GM23338 (cell line): Measurements from ENCODE around the gene TRAF3. TPM values are rescaled to one million over a fixed set of nuclear protein-coding genes. Genes with fewer than 3 reads are reported as not detected.

Experiments
- ATAC-seq: fragments of 200-7000 bp; cut with Tn5 transposase; 3 replicates; pipeline ENCODE4 v1.9.1; 2020
- DNase-seq: peaks from one replicate; pipeline ENCODE4 v3.0.0-alpha.2; 2015; ENCODE audit warnings: low spot score
- H2AFZ ChIP-seq: fragments of 200-600 bp; sonication (generic); 2 replicates; pipeline ENCODE4 v1.8.0; 2016; ENCODE audit warnings: antibody characterized with exemption, mild to moderate bottlenecking, moderate library complexity
- H3F3A ChIP-seq: fragments of 200-600 bp; sonication (generic); replicated peaks from 2 replicates; pipeline ENCODE4 v1.8.0; 2017; ENCODE audit warnings: antibody characterized with exemption, mixed run types, low read depth
- H3K27ac ChIP-seq: fragments of 200-600 bp; sonication (generic); 2 replicates; pipeline ENCODE4 v1.6.1; 2016; ENCODE audit warnings: low read depth
- H3K27me3 ChIP-seq: fragments of 200-600 bp; sonication (generic); 2 replicates; pipeline ENCODE4 v1.8.0; 2016; ENCODE audit warnings: mild to moderate bottlenecking, mixed run types, moderate library complexity; ENCODE audit not compliant: insufficient read depth
- H3K36me3 ChIP-seq: fragments of 200-600 bp; sonication (generic); 2 replicates; pipeline ENCODE4 v1.8.0; 2016; ENCODE audit warnings: mild to moderate bottlenecking; ENCODE audit not compliant: insufficient read depth
- H3K4me1 ChIP-seq: fragments of 200-600 bp; sonication (generic); 2 replicates; pipeline ENCODE4 v1.8.0; 2016; ENCODE audit warnings: mild to moderate bottlenecking, moderate library complexity; ENCODE audit not compliant: insufficient read depth
- H3K4me2 ChIP-seq: fragments of 200-600 bp; sonication (generic); 2 replicates; pipeline ENCODE4 v1.7.1; 2017; ENCODE audit warnings: mixed run types
- H3K4me3 ChIP-seq: fragments of 200-600 bp; sonication (generic); 2 replicates; pipeline ENCODE4 v1.6.1; 2016; ENCODE audit warnings: mixed run types
- H3K79me2 ChIP-seq: fragments of 200-600 bp; sonication (generic); replicated peaks from 2 replicates; pipeline ENCODE4 v1.8.0; 2017; ENCODE audit warnings: mild to moderate bottlenecking; ENCODE audit not compliant: insufficient read depth
- H3K9me2 ChIP-seq: fragments of 200-600 bp; sonication (generic); 2 replicates; pipeline ENCODE4 v1.8.0; 2017; ENCODE audit not compliant: insufficient read depth
- H4K20me1 ChIP-seq: fragments of 200-600 bp; sonication (generic); replicated peaks from 2 replicates; pipeline ENCODE4 v1.8.0; 2017; ENCODE audit warnings: mild to moderate bottlenecking; ENCODE audit not compliant: insufficient read depth
- H3K27ac Mint-ChIP-seq: 2 replicates; pipeline ENCODE4 v1.8.0; 2020; ENCODE audit warnings: inconsistent platforms, mild to moderate bottlenecking, moderate library complexity, mixed read lengths
- H3K27me3 Mint-ChIP-seq: 3 replicates; pipeline ENCODE4 v1.8.0; 2022; ENCODE audit warnings: low read depth, mild to moderate bottlenecking, moderate library complexity, mixed read lengths, inconsistent platforms; ENCODE audit not compliant: insufficient read depth, poor library complexity
- H3K36me3 Mint-ChIP-seq: 3 replicates; pipeline ENCODE4 v1.8.0; 2021; ENCODE audit warnings: low read depth, mild to moderate bottlenecking, inconsistent platforms, moderate library complexity, mixed read lengths
- H3K4me1 Mint-ChIP-seq: 3 replicates; pipeline ENCODE4 v1.8.0; 2020; ENCODE audit warnings: mild to moderate bottlenecking, inconsistent platforms, mixed read lengths
- H3K4me3 Mint-ChIP-seq: 3 replicates; pipeline ENCODE4 v1.8.0; 2021; ENCODE audit warnings: moderate library complexity, mild to moderate bottlenecking, inconsistent platforms, mixed read lengths
- H3K9me3 Mint-ChIP-seq: 3 replicates; pipeline ENCODE4 v1.8.0; 2020; ENCODE audit warnings: moderate library complexity, mild to moderate bottlenecking, inconsistent platforms, mixed read lengths
- EZH2 ChIP-seq: fragments of 200-600 bp; sonication (generic); IDR thresholded peaks from one replicate; pipeline ENCODE4 v1.8.0; 2017; ENCODE audit warnings: antibody characterized with exemption, mild to moderate bottlenecking, low read depth; ENCODE audit not compliant: unreplicated experiment
- JUNB ChIP-seq: IDR thresholded peaks from one replicate; pipeline ENCODE4 v1.6.1; 2016; ENCODE audit warnings: antibody characterized with exemption; ENCODE audit not compliant: unreplicated experiment
- NANOG ChIP-seq: IDR thresholded peaks from 2 replicates; pipeline ENCODE4 v1.6.1; 2016; ENCODE audit warnings: antibody characterized with exemption, borderline replicate concordance
- STAT1 ChIP-seq: IDR thresholded peaks from one replicate; pipeline ENCODE4 v1.6.1; 2016; ENCODE audit warnings: antibody characterized with exemption; ENCODE audit not compliant: unreplicated experiment
- ZNF331 ChIP-seq: fragments of 250-450 bp; sonication (Bioruptor Pico); IDR thresholded peaks from 2 replicates; pipeline ENCODE4 v1.5.0; 2020; ENCODE audit warnings: low read depth, mild to moderate bottlenecking, moderate library complexity
- ZNF462 ChIP-seq: fragments of 250-450 bp; sonication (Bioruptor Pico); IDR thresholded peaks from 2 replicates; pipeline ENCODE4 v1.5.0; 2020; ENCODE audit warnings: mild to moderate bottlenecking, moderate library complexity
- polyA plus RNA-seq: library from polyadenylated mRNA; unstranded; fragments of >200 nt; fragmentation: Nextera tagmentation; extraction: Ambion mirVana; gene quantifications from 2 replicates; pipeline ENCODE4 v1.2.1, GENCODE V29; 2016
- total RNA-seq: library from RNA; depleted of rRNA; stranded (reverse); fragments of >200 nt; shearing (Covaris generic); gene quantifications from 2 replicates; pipeline ENCODE4 v1.2.3, GENCODE V29; 2014

The TRAF3 gene
- total and polyA plus RNA-seq, 2 experiments from 2014 or later: 3.7 to 9.3 TPM

GRCh38 chr14:102949062-102949800 lies 172.0 kb downstream of the TRAF3 start:
- H3K9me2 ChIP-seq: no peaks in the 10 kb centered on the region
- Mint-ChIP-seq H3K4me1 (no peaks in the 10 kb centered on the region), H3K36me3 (peaks cover 72% of the 10 kb centered on the region), H3K9me3 (no peaks in the 10 kb centered on the region), H3K27ac (peak overlapping the region; percentile 76; the same call in 1 of the 2 replicates), H3K4me3 (no peak overlapping the region), H3K27me3 (peaks cover under 1% of the 10 kb centered on the region)
- TF ChIP-seq STAT1: no peak
- TF ChIP-seq ZNF331: no peak
- no peak for TF ChIP-seq EZH2
- no peak for TF ChIP-seq NANOG
- no peak for TF ChIP-seq ZNF462 (CRISPR knock-in tag)
- no peak for TF ChIP-seq JUNB
- no peaks in the 10 kb centered on the region for H3K79me2 ChIP-seq
- ATAC-seq: no peak
- no peak overlapping the region for H2AFZ ChIP-seq
- DNase-seq: no peak
- no peaks in the 10 kb centered on the region for H3K27me3 ChIP-seq
- H3K36me3 ChIP-seq: peaks cover 25% of the 10 kb centered on the region
- H3F3A ChIP-seq: no peaks in the 10 kb centered on the region
- H3K4me1 ChIP-seq: no peaks in the 10 kb centered on the region
- H4K20me1 ChIP-seq: no peaks in the 10 kb centered on the region; the same call in 1 of the 2 replicates
- no peak overlapping the region for H3K4me3 ChIP-seq
- H3K4me2 ChIP-seq: no peak overlapping the region
- H3K27ac ChIP-seq: no peak overlapping the region
